HepG2 (cell line): ENCODE results near the gene TMEM222. TPM values are rescaled to one million over a fixed set of nuclear protein-coding genes. Genes with fewer than 3 reads are reported as not detected.

Experiments used
- ATAC-seq: fragments of 200-7000 bp; cut with Tn5 transposase; 3 replicates; pipeline ENCODE4 v1.9.1; 2020; ENCODE audit warnings: mild to moderate bottlenecking, moderate library complexity
- BruUV-seq: library from RNA; stranded (reverse); fragments of 400-500 nt; replicated peaks from 2 replicates; lab custom pipeline; 2021; lab: Mats Ljungman, UMichigan
- CTCF ChIA-PET: fragments of 300-600 bp; formaldehyde crosslinking; extraction: SDS; loops from one replicate; lab custom pipeline; 2021; ENCODE audit warnings: low total read pairs, inconsistent platforms, low intra/inter-chr PET ratio; lab: Yijun Ruan, JAX
- POLR2A ChIA-PET: fragments of 350-600 bp; sonication (Branson Sonifier 250); formaldehyde crosslinking; loops from one replicate; lab custom pipeline; 2020; ENCODE audit warnings: antibody characterized with exemption, inconsistent platforms; lab: Yijun Ruan, JAX
- DNase-seq: peaks from one replicate; pipeline ENCODE4 v3.0.0-alpha.2; 2015; ENCODE audit warnings: low spot score
- FAIRE-seq: peaks from 3 replicates; lab custom pipeline; 2011; peaks lifted over from hg19 to GRCh38; lab: Jason Lieb, UNC
- H2AFZ ChIP-seq: one replicate; pipeline ENCODE4 v1.6.1; 2011; ENCODE audit warnings: low read length, inconsistent platforms
- H3K27ac ChIP-seq: fragments of 300-600 bp; 3 replicates; pipeline ENCODE4 v1.8.0; 2011; ENCODE audit warnings: mixed run types, mild to moderate bottlenecking, mixed read lengths, low read length, inconsistent platforms; ENCODE audit not compliant: insufficient read depth; ENCODE audit errors: extremely low read length
- H3K27me3 ChIP-seq, 2 experiments: fragments of 200-600 bp in 1 of 2; 2 replicates in 1 of 2; 3 replicates in 1 of 2; pipeline versions ENCODE4 v1.6.0 to v1.8.0; 2011; ENCODE audit warnings: low read length in 2 of 2, mild to moderate bottlenecking in 2 of 2, moderate library complexity in 2 of 2, inconsistent platforms in 1 of 2; ENCODE audit not compliant: insufficient read depth in 2 of 2, control insufficient read depth in 1 of 2
- H3K36me3 ChIP-seq, 2 experiments: fragments of 200-600 bp in 1 of 2; replicated peaks in 1 of 2; 2 replicates in 1 of 2; 3 replicates in 1 of 2; pipeline versions ENCODE4 v1.5.1 to v1.8.0; 2011; ENCODE audit warnings: low read length in 2 of 2, inconsistent platforms in 1 of 2; ENCODE audit not compliant: insufficient read depth in 2 of 2, control insufficient read depth in 1 of 2
- H3K4me1 ChIP-seq: 2 replicates; pipeline ENCODE4 v1.5.1; 2012; ENCODE audit warnings: low read length, inconsistent platforms; ENCODE audit not compliant: insufficient read depth
- H3K4me2 ChIP-seq: 2 replicates; pipeline ENCODE4 v1.6.0; 2011; ENCODE audit warnings: low read depth, low read length, inconsistent platforms
- H3K4me3 ChIP-seq, 3 experiments: fragments of 200-600 bp in 1 of 3; sonication (generic), shearing (Covaris generic) in 1 of 3; replicated peaks in 1 of 3; 2 replicates each; pipeline ENCODE4 v1.5.1; 2011 to 2016; ENCODE audit warnings: low read length in 3 of 3, inconsistent platforms in 2 of 3, low read depth in 2 of 3, mild to moderate bottlenecking in 2 of 3, control low read depth in 1 of 3, mixed read lengths in 1 of 3; ENCODE audit not compliant: insufficient read depth in 1 of 3
- H3K79me2 ChIP-seq: one replicate; pipeline ENCODE4 v1.6.1; 2011; ENCODE audit warnings: low read length, inconsistent platforms; ENCODE audit not compliant: insufficient read depth
- H3K9ac ChIP-seq: 2 replicates; pipeline ENCODE4 v1.6.0; 2011; ENCODE audit warnings: mild to moderate bottlenecking, low read depth, low read length, inconsistent platforms; ENCODE audit not compliant: insufficient read depth
- H3K9me3 ChIP-seq: 2 replicates; pipeline ENCODE4 v1.5.1; 2012; ENCODE audit warnings: mild to moderate bottlenecking, low read length
- H4K20me1 ChIP-seq: 2 replicates; pipeline ENCODE4 v1.6.0; 2011; ENCODE audit warnings: inconsistent platforms, mild to moderate bottlenecking, low read length, moderate library complexity; ENCODE audit not compliant: insufficient read depth
- FIP1L1 ChIP-seq: fragments of 200-400 bp; formaldehyde crosslinking; IDR thresholded peaks from 2 replicates; pipeline ENCODE4 v1.6.1; 2018; ENCODE audit warnings: low read depth, mild to moderate bottlenecking, low read length, moderate library complexity, borderline replicate concordance; ENCODE audit not compliant: insufficient read depth
- GABPB1 ChIP-seq: IDR thresholded peaks from 2 replicates; pipeline ENCODE4 v1.6.1; 2016; ENCODE audit warnings: mild to moderate bottlenecking, missing genetic modification reagents, moderate library complexity, missing compliant biosample characterization
- HNF4A ChIP-seq: sonication (generic); formaldehyde crosslinking; IDR thresholded peaks from 2 replicates; pipeline ENCODE4 v1.4.0; 2020; ENCODE audit warnings: missing genetic modification reagents
- KDM5B ChIP-seq: sonication (generic); formaldehyde crosslinking; IDR thresholded peaks from 2 replicates; pipeline ENCODE4 v1.4.0; 2020; ENCODE audit warnings: missing genetic modification reagents, mild to moderate bottlenecking, borderline replicate concordance
- MAFK ChIP-seq, 2 experiments: IDR thresholded peaks in 1 of 2; conservative IDR thresholded peaks in 1 of 2; 2 replicates each; pipeline ENCODE4 v1.6.1; 2011; ENCODE audit warnings: improper control_type of control experiment in 2 of 2, low read length in 2 of 2
- PREB ChIP-seq: sonication (generic); formaldehyde crosslinking; IDR thresholded peaks from 2 replicates; pipeline ENCODE4 v1.4.0; 2020; ENCODE audit warnings: missing genetic modification reagents
- RBFOX2 ChIP-seq: fragments of 200-400 bp; formaldehyde crosslinking; IDR thresholded peaks from 2 replicates; pipeline ENCODE4 v1.6.1; 2017; ENCODE audit warnings: low read depth, mild to moderate bottlenecking, low read length
- SOX13 ChIP-seq, 3 experiments: fragments of 450-650 bp in 1 of 3; sonication (generic) in 1 of 3; formaldehyde crosslinking in 1 of 3; IDR thresholded peaks in 2 of 3; conservative IDR thresholded peaks in 1 of 3; 2 replicates each; pipeline versions ENCODE4 v1.5.0 to v1.6.1; 2016 to 2020; ENCODE audit warnings: antibody characterized with exemption in 1 of 3, mild to moderate bottlenecking in 1 of 3, missing compliant biosample characterization in 1 of 3, missing genetic modification reagents in 1 of 3, moderate library complexity in 1 of 3
- SP1 ChIP-seq, 2 experiments: fragments of 450-650 bp in 1 of 2; sonication (generic) in 1 of 2; formaldehyde crosslinking in 1 of 2; IDR thresholded peaks; 2 replicates each; pipeline versions ENCODE4 v1.4.0 to v1.6.1; 2016 to 2020; ENCODE audit warnings: missing genetic modification reagents in 1 of 2
- SRF ChIP-seq: IDR thresholded peaks from 2 replicates; pipeline ENCODE4 v1.6.1; 2011; ENCODE audit warnings: mild to moderate bottlenecking, low read depth, low read length, moderate library complexity
- YY1 ChIP-seq: IDR thresholded peaks from 2 replicates; pipeline ENCODE4 v1.6.1; 2011; ENCODE audit warnings: low read length, low read depth, moderate library complexity, mild to moderate bottlenecking; ENCODE audit not compliant: insufficient read depth, insufficient replicate concordance
- ZFX ChIP-seq: sonication (generic); formaldehyde crosslinking; IDR thresholded peaks from 2 replicates; pipeline ENCODE4 v1.4.0; 2020; ENCODE audit warnings: mild to moderate bottlenecking, low read depth, missing genetic modification reagents, moderate library complexity
- ZNF18 ChIP-seq: sonication (generic); formaldehyde crosslinking; IDR thresholded peaks from 2 replicates; pipeline ENCODE4 v1.8.0; 2022; ENCODE audit warnings: mild to moderate bottlenecking, missing genetic modification reagents; ENCODE audit not compliant: insufficient replicate concordance
- ZNF770 ChIP-seq: sonication (generic); formaldehyde crosslinking; IDR thresholded peaks from 2 replicates; pipeline ENCODE4 v1.5.0; 2020; ENCODE audit warnings: mild to moderate bottlenecking, missing genetic modification reagents
- ZNF83 ChIP-seq: sonication (generic); formaldehyde crosslinking; IDR thresholded peaks from 2 replicates; pipeline ENCODE4 v1.4.0; 2020; ENCODE audit warnings: missing genetic modification reagents, mild to moderate bottlenecking, borderline replicate concordance
- ZSCAN29 ChIP-seq: sonication (generic); formaldehyde crosslinking; conservative IDR thresholded peaks from 2 replicates; pipeline ENCODE4 v1.4.0; 2020; ENCODE audit warnings: mild to moderate bottlenecking, missing genetic modification reagents
- WGBS: methylation state at CpG from one replicate; pipeline ENCODE4 v1.1.6; 2017; ENCODE audit warnings: low lambda C conversion rate; 5-methylcytosine and 5-hydroxymethylcytosine counted together
- in situ Hi-C: cut with HindIII; loops from 2 replicates; pipeline ENCODE4 v1.10.0; 2017; ENCODE audit warnings: low pct_unique_long_range_greater_than_20kb; ENCODE audit not compliant: extremely low pct_ligation_motif_present
- intact Hi-C: fragments of 100-400 bp; cut with micrococcal nuclease; formaldehyde crosslinking; loops from one replicate; pipeline ENCODE4 v1.10.0; 2022; ENCODE audit not compliant: unreplicated experiment
- polyA plus RNA-seq, 8 experiments: library from polyadenylated mRNA; depleted of rRNA in 3 of 8; stranded (reverse) in 7 of 8; unstranded in 1 of 8; fragments of >200 nt; fragmentation: Illumina TruSeq in 4 of 8; extraction: Trizol in 4 of 8; gene quantifications; 2 replicates each; pipeline versions ENCODE4 v1.2.1 to v1.2.3, GENCODE V29; 2011 to 2016; ENCODE audit warnings: low read depth in 4 of 8, missing spikeins in 1 of 8, mixed read lengths in 1 of 8; ENCODE audit not compliant: insufficient read depth in 1 of 8
- total RNA-seq, 5 experiments: library from RNA; depleted of rRNA; stranded (reverse); fragments of >200 nt; fragmentation: Illumina TruSeq; extraction: Trizol; gene quantifications; 2 replicates each; pipeline ENCODE4 v1.2.3, GENCODE V29; 2016; ENCODE audit warnings: low read depth in 1 of 5

TMEM222 gene
- total and polyA plus RNA-seq, 2 of the 13 experiments (the other 11 are each of a cell fraction or from before 2014, with no cell fraction given): 22.7 to 29.6 TPM

GRCh38 chr1:27348861-27349783, 27.2 kb downstream of the TMEM222 start:
- in situ Hi-C loops (no loop called here), intact Hi-C loops (loop anchor here (1.0 kb wide), 1 partner anchor 8 kb away; no protein-coding TSS in a partner anchor)
- H3K4me2 ChIP-seq: peak overlapping the region; percentile 87
- H3K9me3 ChIP-seq: no peaks in the 10 kb centered on the region
- H3K9ac ChIP-seq: peak overlapping the region; percentile 22; the same call in 1 of the 2 replicates
- H3K27me3 ChIP-seq: no peaks in the 10 kb centered on the region
- POLR2A ChIA-PET: interaction anchor here (0.7 to 1.6 kb wide), 3 partner anchors 8 to 258 kb away, joined by 3 to 6 read pairs (median 3); partner anchors contain the start of gene MAP3K6
- H3K4me1 ChIP-seq: peaks cover 28% of the 10 kb centered on the region
- no peaks in the 10 kb centered on the region for H3K36me3 ChIP-seq
- no peak for DNase-seq
- no TSS peak for BruUV-seq
- H3K4me3 ChIP-seq: peak overlapping the region; percentile 49 to 70 (median 57)
- H3K79me2 ChIP-seq: no peaks in the 10 kb centered on the region
- CTCF ChIA-PET: no interaction called here
- no peak for FAIRE-seq
- H4K20me1 ChIP-seq: no peaks in the 10 kb centered on the region
- no peak overlapping the region for H3K27ac ChIP-seq
- H2AFZ ChIP-seq: no peak overlapping the region
- WGBS: 57% methylated on average over 9 of the region's 51 CpGs
- peak; percentile 65 for ATAC-seq
- TF ChIP-seq SOX13 (IDR thresholded peaks at IDR 0.05) (no peak), SOX13 (CRISPR knock-in tag; conservative IDR thresholded peaks at IDR 0.05 in 1 of 2, IDR thresholded peaks at IDR 0.05 in 1 of 2) (0 out of 4 replicates have a peak, but pooled peaks of 1 of the 2 experiments have one; percentile 5), GABPB1 (CRISPR knock-in tag) (peak; percentile 70; the same call in 1 of the 2 replicates), HNF4A (peak; percentile 31; the same call in 1 of the 2 replicates), ZNF770 (CRISPR knock-in tag) (peak; percentile 30; the same call in 1 of the 2 replicates), KDM5B (CRISPR knock-in tag) (peak; percentile 66), MAFK (conservative IDR thresholded peaks at IDR 0.05 in 1 of 2, IDR thresholded peaks at IDR 0.05 in 1 of 2; ENCODE audit: low read length in 2 of 2) (no peak), ZNF18 (CRISPR knock-in tag) (no peak), RBFOX2 (0 out of 2 replicates have a peak, but pooled peaks have one; percentile 25), SRF (no peak), ZNF83 (no peak), ZSCAN29 (CRISPR knock-in tag) (0 out of 2 replicates have a peak, but pooled peaks have one; percentile 24), SP1 (IDR thresholded peaks at IDR 0.05) (no peak), SP1 (CRISPR knock-in tag; IDR thresholded peaks at IDR 0.05) (peak; percentile 33; the same call in 1 of the 2 replicates), FIP1L1 (no peak), PREB (CRISPR knock-in tag) (no peak), YY1 (peak; percentile 68), ZFX (CRISPR knock-in tag) (peak; percentile 45; the same call in 1 of the 2 replicates)
